ENCODE measurements around the gene ZBBX.
"Not testable (repeated sequence)": the region's sequence is repeated elsewhere in the genome, so short reads cannot be mapped to it uniquely, and the experiment has no call there.

Gene ZBBX, protein sequence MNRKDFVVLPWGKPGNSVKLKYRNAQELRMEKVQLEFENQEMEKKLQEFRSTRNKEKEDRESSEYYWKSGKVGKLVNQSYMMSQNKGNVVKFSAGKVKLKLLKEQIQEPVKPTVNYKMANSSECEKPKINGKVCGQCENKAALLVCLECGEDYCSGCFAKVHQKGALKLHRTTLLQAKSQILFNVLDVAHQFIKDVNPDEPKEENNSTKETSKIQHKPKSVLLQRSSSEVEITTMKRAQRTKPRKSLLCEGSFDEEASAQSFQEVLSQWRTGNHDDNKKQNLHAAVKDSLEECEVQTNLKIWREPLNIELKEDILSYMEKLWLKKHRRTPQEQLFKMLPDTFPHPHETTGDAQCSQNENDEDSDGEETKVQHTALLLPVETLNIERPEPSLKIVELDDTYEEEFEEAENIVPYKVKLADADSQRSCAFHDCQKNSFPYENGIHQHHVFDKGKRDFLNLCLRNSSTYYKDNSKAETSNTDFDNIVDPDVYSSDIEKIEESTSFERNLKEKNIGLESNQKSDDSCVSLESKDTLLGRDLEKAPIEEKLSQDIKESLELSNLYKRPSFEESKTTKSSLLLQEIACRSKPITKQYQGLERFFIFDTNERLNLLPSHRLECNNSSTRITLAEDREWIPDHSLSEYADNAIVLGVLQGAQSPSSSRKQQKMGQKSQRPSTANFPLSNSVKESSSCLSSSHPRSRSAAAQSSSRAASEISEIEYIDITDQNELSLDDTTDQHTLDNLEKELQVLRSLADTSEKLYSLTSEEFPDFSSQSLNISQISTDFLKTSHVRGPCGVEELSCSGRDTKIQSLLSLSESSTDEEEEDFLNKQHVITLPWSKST

DNA sequence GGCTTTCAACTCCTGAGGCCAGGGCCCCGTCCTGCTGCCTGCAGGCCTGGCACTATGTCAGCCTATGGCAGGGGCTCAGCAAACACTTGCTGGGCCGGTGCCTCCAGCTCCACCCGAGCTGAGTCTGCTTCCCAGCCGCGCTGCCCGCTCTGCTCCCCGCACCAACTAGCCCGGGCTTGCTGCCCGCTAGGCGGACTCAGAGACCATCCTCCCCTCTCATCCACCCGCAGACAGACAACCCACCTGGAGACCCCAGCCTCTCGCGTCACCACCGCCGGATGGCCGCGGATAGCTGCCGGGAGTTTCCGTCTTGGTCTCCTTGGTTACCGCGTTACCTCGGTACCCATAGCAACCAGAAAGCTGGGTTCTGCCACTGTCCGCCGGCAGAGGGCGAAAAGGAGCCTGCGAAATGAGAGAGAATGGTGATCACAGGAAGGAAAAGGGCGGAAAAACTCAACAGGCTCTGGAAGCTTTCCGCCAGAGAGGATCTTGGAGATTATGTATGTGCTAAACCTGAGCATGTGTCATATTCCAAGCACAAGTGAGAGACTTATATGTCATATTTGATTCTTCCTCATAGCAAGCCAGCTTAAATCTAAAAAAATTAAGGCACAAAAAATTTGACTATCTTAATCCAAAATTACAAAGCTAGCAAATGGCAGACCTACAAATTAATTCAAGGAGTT is at the start of gene ZBBX:
TSS of gene ZBBX (minus strand) at position 294 of the 686 bp plus-strand sequence. CDS start 7,396 bp downstream, outside the sequence.
- peak; percentile 58 for DNase-seq (ENCODE audit: low read depth, low spot score)

DNA sequence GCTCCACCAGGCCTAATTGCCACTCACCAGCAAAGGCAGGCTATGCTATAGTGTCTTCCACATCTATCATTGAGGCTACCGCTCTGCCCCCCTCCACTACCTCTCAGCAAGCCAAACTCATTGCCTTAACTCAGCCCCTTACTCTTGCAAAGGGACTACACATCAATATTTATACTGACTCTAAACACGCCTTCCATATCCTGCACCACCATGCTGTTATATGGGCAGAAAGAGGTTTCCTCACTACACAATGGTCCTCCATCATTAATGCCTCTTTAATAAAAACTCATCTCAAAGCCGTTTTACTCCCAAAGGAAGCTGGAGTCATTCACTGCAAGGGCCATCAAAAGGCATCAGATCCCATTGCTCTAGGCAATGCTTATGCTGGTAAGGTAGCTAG is 46.9 kb upstream of the ZBBX start:
- not testable (repeated sequence) for DNase-seq (ENCODE audit: low read depth, low spot score)

DNA sequence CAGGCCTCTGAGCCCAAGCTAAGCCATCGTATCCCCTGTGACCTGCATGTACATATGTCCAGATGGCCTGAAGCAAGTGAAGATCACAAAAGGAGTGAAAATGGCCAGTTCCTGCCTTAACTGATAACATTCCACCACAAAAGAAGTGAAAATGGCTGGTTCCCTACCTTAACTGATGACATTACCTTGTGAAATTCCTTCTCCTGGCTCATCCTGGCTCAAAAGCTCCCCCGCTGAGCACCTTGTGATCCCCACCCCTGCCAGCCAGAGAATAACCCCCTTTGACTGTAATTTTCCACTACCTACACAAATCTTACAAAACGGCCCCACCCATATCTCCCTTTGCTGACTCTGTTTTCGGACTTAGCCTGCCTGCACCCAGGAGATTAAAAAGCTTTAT is 42.3 kb upstream of the ZBBX start:
- DNase-seq (ENCODE audit: low read depth, low spot score), result not testable (repeated sequence)

DNA sequence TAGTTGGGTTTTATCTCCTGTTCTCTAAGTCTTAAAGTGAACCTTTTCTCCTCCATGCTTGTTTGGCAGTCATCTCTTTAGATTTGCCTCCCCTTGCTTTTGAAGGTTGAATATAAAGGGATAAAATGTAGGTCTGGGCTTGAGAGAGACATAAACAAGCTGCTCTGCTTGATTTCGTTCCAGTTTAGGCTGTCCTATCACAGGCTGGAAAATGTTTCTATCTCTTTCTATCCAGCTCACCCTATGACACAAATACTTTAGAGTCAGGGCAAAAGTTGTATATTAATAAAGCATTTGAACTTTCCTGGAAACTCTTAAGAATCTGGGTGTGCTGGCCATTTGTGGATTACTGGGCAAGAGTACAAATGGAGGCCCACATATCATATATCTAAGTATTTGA is 29.5 kb upstream of the ZBBX start:
- no peak for DNase-seq (ENCODE audit: low read depth, low spot score)

DNA sequence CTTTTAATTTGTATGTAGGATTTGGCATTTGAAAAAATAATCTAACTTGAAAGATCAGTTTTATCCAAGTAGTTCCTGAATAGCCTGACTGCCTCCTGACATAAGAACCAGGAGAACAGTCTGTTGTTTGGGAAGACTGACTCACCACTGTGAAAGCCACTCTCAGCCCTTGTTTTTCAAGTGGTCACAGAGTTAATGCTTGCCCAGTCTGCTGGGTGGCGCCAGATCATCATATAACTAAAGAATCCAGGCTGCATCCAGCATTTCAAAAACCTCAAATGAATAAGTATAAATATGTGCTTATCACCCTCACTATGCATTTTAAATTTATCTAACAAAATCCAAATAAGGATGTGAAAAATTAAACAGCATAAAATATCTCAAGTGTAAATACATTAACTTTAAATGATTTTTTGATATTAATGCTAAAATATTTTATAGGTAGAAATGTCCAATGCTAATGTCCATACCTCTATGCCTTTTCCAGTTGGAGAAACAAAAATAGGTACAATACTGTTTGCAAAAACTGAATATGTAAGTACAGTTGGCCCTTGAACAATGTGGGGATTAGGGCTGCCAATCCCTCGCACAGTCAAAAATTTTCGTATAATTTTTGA is 26.9 kb upstream of the ZBBX start:
- DNase-seq (ENCODE audit: low read depth, low spot score), result no peak

DNA sequence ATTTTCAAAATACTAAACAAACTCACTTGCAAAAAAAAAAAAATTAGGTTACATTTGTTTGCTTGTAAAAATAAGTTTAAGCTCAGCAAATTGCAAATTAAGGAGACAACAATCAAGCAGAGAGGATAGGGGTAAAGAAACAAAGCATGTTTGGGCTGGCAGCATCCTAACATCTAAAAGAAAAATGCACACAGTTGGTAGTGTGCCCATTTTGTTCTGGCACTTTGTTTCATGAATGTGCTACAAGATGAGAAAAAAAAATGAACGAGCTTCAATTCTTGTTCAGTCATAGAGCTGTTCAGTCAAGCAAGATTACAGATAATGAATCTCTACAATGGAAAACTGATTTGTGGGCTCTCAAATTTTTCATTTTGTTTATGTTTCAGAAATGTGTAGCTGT is 17.7 kb upstream of the ZBBX start:
- DNase-seq (ENCODE audit: low read depth, low spot score), result no peak

DNA sequence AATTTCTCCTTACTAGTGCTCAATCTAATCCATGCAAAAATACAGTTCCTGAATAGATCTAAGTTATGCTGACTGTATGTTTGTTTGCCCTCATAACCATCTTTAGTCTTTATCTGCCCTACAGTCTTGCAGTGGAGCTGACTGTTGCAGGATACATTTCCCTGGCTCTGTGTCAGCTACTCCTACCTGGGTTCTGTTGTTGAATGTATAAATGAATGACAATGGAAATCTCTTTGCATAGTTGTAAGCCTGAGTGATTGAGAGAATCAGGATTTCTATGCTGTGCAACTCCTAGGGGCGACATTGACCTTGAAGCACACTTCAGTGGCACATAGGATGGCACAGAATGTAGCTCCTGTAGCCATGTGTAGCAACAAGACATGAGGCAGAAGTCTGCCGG is 16.0 kb upstream of the ZBBX start:
- DNase-seq (ENCODE audit: low read depth, low spot score), result no peak

DNA sequence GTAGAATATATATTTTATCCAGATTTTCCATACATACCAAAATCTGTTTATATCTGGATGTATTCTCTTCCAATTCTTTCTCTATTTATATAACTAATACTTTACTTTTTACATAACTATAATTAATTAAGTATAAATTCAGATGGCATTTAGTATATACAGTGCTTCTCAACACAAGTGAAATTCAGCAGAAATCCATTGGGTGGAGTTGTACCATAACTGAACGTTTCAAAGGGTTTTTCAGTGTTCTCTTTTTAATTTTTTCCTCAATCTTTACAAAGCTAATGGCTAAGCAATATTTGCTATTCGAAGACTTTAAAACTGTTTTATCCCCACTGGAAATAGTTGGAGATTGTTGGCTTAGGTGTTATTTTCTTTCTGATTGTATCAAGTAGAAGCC is 13.9 kb upstream of the ZBBX start:
- DNase-seq (ENCODE audit: low read depth, low spot score), result no peak

DNA sequence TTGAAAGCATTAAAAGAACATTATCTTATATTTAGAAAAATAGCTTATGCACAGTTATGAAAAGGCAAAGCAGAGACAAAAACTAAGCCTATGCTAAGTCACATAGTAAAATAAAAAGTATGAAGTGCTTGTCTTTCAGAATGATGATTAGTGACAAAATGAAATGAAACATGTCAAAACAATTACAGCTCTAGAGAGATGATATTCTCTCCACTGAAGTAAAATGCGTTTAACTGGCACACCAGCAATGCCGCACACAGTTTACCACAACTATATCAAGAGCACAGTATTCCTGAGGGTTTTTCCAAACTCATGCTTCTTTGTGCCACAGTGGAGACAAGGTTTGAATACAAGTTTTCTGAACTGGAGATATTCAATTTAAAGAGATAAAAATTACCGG is 2.1 kb upstream of the ZBBX start:
- no peak for DNase-seq (ENCODE audit: low read depth, low spot score)

DNA sequence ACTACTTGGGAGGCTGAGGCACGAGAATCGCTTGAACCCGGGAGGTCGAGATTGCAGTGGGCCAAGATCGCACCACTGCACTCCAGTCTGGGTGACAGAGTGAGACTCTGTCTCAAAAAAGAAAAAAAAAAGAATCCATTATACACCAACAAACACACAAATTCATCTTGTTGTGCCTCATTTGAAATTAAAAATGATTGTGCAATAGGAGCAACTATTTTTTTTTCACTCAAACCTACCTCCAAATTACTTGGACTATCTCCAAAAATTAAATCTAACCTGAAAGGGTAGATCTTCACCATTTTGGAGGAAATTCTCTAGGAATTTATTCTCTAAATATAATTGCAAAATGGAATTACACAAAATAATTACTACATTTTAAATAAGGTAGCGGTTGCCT is 4.6 kb downstream of the ZBBX start:
- no peak for DNase-seq (ENCODE audit: low read depth, low spot score)

DNA sequence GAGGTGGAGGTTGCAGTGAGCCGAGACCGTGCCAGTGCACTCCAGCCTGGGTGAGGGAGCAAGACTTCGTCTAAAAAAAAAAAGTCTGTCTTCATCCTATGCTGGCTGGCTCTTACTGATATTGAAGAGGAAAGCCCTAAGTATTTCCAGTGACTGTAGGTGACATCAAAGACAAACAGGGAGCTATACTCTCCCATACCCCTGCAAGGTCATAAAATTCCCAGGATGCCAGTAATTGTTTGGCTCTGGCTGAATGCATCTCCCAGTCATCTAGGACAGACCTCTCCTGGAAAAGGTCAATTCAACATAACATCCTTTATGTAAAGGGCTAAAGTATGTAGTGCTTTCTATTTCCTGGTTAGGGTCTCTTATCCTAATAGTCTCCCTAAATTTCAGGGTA is 8.0 kb downstream of the ZBBX start:
- no peak for DNase-seq (ENCODE audit: low read depth, low spot score)

DNA sequence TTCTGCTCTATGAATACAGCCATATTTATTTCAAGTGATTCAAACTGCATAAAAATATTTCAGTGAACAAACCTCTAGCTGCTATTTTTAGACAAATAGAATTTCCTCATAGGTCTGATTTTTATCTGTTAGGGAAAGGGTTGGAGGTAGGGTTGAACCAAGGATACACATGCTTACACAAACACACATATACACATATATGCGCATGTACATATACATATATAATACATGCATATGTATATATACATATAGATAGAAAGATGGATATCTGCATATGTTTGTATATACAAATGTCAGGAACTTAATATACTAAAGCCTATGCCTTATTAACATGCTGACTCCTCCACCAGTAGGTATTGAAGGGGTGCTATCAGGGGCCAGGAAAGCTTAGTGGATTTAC is 18.1 kb downstream of the ZBBX start:
- DNase-seq (ENCODE audit: low read depth, low spot score), result no peak

DNA sequence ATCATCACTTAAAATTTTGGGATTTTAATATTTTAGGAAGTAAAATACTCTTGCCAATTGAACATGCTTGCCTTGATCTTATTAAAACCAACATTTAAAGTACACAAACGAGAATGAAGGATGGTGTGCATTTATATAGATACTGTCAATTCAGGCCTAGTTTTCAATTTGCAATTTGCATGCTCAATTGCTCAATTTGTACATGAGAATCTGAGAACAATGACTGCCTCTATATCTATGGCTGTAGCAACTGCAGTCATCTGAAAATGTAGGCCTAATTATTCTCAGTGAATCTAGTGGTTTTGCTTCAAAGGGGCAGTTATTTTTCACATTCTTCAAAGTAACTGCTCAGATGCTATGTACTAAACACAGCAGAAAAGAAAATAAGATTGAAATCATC is 18.8 kb downstream of the ZBBX start:
- no peak for DNase-seq (ENCODE audit: low read depth, low spot score)

DNA sequence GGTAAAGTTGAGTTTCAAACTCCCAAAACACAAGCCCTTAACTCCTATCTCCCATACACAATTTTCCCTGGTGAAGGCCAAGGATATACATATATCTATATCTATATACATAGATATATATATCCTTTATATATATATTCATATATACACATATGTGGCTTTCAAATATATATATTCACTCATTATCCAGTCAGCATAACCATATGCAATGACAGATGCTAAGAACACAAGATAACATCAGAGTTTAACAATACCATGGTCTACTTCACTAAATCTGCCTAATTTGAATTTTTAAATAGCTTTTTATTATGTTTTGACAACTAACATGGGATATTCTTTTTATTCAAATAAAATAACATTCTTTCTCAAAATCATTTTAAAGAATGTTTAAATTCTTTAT is 24.7 kb downstream of the ZBBX start:
- no peak for DNase-seq (ENCODE audit: low read depth, low spot score)

DNA sequence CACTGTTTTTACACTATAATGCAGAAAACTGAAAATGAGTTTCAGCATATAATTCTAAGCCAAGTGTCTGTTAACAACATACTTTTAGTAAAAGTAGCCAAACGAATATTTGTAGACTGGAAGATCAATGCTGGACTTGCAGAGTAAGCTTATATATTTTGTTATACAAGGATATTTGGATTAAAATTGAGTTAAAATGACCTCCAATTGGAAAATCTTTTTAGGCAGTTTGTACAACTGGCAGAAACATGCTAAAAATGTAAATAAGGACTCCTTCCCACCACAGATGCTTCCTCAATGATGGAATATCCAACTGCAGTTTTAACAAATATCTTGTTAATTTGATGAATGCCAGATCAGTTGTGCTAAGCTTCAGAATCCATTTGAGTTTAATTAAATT is 25.3 kb downstream of the ZBBX start:
- no peak for DNase-seq (ENCODE audit: low read depth, low spot score)

DNA sequence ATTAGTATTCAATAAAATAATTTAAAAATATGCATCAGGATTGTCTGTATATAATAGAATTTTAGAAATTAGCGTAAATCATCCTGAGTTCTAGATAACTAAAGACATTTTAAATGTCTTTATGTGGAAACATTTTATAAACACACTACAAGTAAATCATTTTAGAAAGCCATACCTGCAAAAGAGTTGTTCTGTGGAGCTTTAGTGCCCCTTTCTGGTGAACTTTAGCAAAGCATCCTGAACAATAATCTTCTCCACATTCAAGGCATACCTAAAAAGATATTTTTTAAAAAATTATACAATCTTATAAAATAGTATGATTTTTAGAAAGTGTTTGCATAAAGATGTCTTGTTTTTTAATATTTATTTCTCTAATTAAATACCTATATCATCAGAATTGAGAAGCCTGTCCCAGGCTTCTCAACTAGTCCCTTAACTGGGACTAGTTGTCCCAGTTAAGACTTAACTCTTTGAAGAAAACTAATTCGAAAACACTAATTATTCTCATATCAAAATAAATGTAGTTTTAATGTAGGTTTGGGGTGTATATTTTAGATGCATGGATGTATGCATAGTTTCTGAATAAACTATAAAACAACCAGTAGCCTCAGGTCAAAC is 29.7 kb downstream of the ZBBX start:
- DNase-seq (ENCODE audit: low read depth, low spot score), result no peak

DNA sequence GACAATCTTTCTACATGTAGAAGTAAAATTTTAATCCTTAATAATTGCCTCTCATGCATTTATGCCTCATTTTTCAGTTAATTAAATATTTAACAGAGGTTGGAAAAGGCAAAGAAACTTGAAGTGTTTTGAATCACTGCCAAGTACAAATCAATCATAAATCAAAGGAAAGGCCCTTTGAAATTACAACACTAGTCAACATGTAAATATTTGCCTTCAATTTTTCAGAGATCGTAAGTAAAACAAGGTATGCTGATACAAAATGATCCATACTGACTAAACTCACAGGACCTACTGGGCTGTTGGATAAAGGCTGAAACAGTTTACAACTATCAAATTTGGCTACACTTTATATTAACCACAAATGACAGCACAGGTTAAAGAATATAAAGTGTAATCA is 33.9 kb downstream of the ZBBX start:
- no peak for DNase-seq (ENCODE audit: low read depth, low spot score)

DNA sequence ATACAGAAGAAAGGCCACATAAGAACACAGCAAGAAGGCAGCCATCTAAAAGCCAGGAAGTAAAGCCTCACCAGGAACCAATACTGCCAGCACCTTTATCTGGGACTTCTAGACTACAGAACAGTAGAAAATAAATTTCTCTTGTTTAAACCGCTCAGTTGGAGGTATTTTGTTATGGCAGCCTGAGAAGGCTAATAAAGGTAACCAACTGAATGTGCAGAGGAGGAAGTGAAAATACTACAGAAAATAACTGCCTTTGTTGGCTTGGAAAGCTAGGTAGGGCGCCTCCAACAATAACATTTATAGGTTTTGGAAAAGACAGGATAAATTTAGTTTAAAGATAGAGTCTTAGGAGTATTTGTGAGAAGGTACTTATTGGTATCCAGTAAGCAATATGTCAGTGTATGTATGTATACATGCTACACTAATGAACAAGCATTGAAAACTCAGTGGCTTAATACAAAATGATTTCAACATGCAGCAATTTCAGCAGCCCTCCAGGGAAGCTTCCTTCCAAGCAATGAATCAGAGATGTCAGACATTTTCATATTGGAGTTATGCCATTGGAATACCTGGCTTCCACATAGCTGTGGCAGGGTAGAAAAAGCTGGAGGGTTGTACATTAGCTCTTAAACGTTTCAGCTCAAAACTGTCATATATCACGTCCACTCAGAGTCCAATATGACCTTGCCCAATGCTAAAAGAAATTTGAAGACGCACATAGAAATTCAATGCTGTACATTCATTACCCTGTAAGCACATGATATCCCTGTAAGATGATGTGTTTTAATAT is 48.9 kb downstream of the ZBBX start:
- DNase-seq (ENCODE audit: low read depth, low spot score), result no peak

DNA sequence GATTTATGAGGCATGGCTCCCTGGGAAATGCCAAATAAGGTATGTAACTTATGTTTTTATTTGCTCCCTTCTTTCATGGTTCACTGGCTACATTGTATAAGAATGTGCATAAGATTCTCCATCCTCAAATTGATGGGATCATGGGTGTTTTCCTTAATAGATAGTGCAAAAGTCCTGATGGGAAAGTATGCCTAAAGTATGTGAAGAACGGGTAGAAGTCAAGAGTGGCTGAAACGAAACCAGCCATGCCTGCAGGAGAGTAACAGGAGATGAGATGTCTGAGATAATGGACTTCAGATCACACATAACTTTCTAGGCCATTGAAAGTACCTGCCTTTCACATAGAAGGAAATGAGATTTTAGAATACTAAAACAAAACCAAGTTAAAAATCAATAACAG is 56.5 kb downstream of the ZBBX start:
- no peak for DNase-seq (ENCODE audit: low read depth, low spot score)

DNA sequence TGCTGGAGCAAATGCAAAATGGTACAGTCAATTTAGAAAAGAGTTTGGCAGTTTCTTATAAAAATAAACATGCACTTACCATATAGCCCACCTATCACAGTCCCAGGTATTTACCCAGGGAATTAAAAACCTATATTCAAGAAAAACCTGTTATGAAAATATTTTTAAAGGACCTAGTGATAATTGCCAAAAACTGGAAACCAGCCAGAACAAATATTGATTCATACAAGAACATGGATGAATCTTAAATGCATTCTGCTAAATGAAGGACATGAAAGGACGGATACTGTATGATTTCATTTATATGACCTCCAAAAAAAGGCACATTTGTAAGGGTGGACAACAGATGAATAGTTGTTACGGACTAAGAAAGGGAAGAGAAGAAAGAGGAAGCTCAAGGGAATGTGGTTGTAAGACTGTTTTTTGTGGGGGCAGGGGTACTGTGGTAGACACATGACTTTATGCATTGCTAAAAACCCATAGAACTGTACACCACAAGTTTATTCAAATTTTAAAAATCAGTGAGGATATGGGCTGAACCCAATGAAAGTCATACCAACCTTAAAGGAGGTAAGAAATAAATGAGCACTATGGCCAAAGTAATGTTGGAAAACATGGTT is 61.0 kb downstream of the ZBBX start:
- DNase-seq (ENCODE audit: low read depth, low spot score), result no peak
